HepG2 (cell line): ENCODE data around the gene OR1J2.

ENCODE experiments used
- JUND ChIP-seq: sonication (generic); formaldehyde crosslinking; IDR thresholded peaks from 2 replicates; pipeline ENCODE4 v1.8.0; 2022; ENCODE audit warnings: mild to moderate bottlenecking, missing genetic modification reagents
- YEATS2 ChIP-seq: sonication (generic); formaldehyde crosslinking; IDR thresholded peaks from 2 replicates; pipeline ENCODE4 v1.4.0; 2020; ENCODE audit warnings: missing genetic modification reagents, borderline replicate concordance
- ZC3H4 ChIP-seq: sonication (generic); formaldehyde crosslinking; IDR thresholded peaks from 2 replicates; pipeline ENCODE4 v1.4.0; 2020; ENCODE audit warnings: missing genetic modification reagents, borderline replicate concordance
- TF ChIP-seq, protein P1 (sequence below): sonication (generic); formaldehyde crosslinking; IDR thresholded peaks from 2 replicates; pipeline ENCODE4 v1.8.0; 2022; ENCODE audit warnings: mild to moderate bottlenecking, missing genetic modification reagents, borderline replicate concordance
- TF ChIP-seq, protein P2 (sequence below): IDR thresholded peaks from 2 replicates; pipeline ENCODE4 v1.6.1; 2012; ENCODE audit warnings: inconsistent platforms

DNA sequence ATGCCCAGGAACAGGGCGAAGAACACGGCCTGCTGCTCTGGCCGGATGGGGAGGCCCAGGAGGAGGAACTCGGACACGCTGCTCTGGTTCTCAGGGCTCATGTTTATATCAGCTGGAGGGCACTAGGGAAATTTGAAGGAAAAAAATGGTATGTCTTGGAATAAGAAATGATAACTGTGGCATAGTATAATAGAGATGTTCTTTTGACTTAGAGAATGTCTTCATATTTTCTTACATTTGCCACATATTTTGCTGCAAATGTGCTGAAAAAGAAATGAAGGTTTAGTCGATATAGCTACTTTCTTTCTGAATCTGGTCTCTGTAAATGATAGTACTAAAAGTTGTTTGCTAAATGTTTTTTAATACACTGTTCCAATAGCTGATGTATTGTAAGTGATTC, 32.8 kb upstream of the OR1J2 start, which contains the start of gene OR1J1:
- TF ChIP-seq JUND (CRISPR knock-in tag) (no peak), YEATS2 (CRISPR knock-in tag) (no peak), ZC3H4 (no peak)
- TF ChIP-seq, protein P1, sequence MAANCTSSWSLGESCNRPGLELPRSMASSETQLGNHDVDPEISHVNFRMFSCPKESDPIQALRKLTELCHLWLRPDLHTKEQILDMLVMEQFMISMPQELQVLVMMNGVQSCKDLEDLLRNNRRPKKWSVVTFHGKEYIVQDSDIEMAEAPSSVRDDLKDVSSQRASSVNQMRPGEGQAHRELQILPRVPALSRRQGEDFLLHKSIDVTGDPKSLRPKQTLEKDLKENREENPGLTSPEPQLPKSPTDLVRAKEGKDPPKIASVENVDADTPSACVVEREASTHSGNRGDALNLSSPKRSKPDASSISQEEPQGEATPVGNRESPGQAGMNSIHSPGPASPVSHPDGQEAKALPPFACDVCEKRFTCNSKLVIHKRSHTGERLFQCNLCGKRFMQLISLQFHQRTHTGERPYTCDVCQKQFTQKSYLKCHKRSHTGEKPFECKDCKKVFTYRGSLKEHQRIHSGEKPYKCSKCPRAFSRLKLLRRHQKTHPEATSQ (CRISPR knock-in tag) = no peak
- TF ChIP-seq, protein P2, sequence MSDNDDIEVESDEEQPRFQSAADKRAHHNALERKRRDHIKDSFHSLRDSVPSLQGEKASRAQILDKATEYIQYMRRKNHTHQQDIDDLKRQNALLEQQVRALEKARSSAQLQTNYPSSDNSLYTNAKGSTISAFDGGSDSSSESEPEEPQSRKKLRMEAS = no peak
